Measurements from ENCODE around the gene SH3RF3. TPM values are rescaled to one million over a fixed set of nuclear protein-coding genes. Genes with fewer than 3 reads are reported as not detected.

SH3RF3 gene
- total RNA-seq, 1 donor from 2014 or later = 7.5 TPM

GRCh38 chr2:109138449-109138848 lies 9.4 kb downstream of the SH3RF3 start:
- DNase-seq (ENCODE audit: low spot score) = no peak

DNA sequence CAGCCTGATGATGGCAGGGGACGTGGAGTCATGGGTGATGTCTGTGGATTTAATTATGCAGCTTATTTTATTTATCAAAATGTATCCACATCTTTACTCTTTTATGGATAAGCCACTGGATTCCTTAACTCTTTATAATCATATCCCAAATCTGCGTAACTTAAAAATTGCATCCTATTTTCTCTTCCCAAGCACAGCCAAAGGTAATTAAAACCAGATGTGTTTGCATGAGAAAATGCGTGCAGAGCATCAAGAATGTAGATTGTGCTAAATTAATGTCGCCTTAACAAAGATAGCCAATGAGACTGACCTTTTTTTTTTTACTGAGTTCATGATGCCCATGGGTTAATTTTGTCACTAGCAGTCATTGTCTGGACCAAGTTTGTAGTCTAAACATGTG lies 10.0 kb downstream of the SH3RF3 start:
- no peak for DNase-seq (ENCODE audit: low spot score)

GRCh38 chr2:109139865-109140396 lies 10.9 kb downstream of the SH3RF3 start:
- DNase-seq (ENCODE audit: low spot score) = no peak

DNA sequence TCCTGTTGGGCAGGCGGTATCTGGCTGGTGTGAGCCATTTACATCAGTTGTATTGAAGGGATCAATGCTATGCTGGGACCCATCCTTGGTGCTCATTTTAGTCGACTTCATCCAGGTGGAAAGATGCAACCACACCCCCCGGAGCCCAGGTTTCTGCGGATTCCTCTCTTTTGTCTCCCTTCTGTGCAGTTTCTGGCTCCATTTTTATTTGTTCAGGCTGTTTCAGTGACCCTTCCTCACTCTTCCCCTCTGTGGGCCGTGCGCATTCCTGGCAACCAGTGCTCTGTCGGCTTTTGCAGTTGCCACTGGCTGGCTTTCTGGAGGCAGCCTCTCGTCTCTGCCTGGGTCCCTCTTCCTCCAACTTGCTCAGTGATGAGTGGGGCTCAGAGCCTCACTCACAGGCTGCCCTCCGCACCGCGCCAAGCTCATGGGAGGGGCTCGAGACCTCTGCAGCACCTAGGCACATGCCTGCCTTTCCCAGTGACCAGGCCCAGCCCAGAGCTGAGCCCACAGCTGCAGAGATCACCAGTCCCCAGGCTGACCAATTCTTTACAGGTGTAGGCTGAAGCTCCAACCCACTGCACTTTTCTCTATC lies 12.1 kb downstream of the SH3RF3 start:
- no peak for DNase-seq (ENCODE audit: low spot score)

DNA sequence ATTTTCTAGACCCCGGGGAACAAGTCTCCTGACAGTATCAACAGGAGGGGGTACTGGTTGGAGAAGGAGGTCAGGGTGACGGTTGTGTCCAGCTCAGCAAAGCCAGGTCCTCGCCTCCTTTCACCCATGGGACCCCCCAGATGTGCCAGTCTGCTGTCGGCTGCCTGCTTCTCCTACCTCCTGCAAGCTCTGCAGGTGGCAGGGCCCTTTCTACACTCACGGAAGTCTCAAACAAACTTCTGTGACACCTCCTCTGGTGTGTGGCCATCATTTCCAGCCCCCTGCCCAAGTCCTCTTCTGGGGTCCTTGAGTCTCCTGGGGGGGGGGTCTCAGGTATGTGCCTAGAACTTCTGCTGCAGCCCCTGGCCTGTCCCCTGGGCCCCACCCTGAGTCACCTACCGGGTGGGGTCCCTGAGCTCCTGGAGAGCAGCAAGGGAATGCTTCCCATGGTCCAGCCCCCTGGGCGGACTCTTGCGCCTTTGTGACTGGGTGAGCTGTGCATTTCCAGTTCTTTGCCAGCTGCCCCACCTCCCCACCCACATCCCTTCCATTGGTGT lies 12.8 kb downstream of the SH3RF3 start:
- no peak for DNase-seq (ENCODE audit: low spot score)

DNA sequence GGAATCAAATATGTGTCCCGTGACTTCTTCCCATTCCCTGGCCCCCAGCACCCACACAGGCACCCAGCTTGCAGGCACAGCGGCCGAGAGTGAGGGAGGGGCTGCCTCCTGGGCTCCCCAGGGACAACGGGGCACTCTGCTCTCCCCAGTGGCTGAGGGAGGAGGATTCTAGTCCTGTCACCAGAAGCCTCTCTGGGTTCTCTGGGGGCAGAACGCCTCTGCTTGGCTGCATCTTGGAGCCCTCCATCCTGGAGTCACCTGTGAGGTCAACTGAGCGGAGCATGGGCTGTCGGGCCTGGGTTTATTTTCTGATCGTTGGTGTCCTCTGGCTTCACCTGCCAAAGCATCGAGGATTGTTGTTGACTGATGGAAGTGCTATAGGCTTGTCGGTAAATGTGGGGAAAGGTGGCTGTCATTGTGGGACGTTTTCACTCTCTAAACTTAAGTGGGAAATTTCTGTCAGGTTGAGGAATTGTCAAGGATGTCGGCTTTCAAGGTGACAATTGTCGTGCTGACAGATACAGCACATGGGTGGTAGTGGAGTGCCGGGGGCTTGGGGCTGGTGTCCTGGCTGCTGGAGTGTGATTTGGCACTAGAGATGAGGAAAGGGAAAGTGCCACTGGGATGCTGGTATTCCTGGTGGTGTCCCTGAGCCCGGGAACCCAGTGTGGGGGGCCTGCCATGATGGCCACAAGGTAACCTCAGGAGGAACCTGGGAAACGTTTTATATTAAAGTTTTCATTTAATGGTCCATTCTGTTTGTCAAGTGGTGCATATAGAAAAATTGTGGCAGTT lies 13.6 kb downstream of the SH3RF3 start:
- DNase-seq (ENCODE audit: low spot score) = no peak

- no peak for DNase-seq (ENCODE audit: low spot score)
Measured at GRCh38 chr2:109143214-109144187, 14.5 kb downstream of the SH3RF3 start.

DNA sequence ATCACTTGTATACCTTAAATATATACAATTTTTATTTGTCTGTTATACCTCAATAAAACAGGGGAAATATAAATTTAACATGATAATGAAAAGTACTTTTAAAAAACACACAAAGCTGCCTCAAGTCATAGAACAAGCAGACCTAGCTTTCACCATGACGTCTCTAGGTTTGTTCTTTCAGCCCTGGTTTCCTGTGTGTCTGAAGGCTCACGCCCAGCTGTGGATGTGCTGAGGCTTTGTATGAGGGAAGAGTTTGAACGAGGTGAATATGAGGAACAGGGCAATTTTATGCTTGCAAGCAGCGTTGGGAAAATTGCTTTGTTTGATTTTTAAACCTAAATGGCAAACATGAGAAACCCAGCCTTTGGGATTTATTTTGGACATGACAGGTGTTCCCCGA lies 15.3 kb downstream of the SH3RF3 start:
- DNase-seq (ENCODE audit: low spot score) = no peak

DNA sequence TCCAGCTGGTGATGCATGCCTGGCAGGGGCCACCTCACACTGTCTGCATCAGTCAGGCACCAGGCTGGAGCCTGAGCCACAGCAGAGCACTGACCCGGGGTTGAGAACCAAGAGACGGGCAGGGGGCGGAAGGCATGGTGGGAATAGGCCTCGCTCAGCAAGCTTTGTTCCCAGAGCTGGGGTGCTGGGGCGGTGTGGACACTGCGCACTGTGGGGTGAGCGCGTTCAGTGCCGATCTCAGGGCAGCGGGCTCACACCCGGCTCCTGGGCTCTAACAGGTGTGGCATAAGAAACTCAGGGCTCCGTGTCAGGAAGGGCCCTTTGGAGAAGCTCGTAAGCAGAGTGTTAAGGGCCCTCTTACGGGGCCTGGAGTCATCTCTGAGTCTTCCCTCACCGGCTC lies 15.7 kb downstream of the SH3RF3 start:
- no peak for DNase-seq (ENCODE audit: low spot score)

- no peak for DNase-seq (ENCODE audit: low spot score)
Measured at GRCh38 chr2:109145286-109145685, 16.3 kb downstream of the SH3RF3 start.

DNA sequence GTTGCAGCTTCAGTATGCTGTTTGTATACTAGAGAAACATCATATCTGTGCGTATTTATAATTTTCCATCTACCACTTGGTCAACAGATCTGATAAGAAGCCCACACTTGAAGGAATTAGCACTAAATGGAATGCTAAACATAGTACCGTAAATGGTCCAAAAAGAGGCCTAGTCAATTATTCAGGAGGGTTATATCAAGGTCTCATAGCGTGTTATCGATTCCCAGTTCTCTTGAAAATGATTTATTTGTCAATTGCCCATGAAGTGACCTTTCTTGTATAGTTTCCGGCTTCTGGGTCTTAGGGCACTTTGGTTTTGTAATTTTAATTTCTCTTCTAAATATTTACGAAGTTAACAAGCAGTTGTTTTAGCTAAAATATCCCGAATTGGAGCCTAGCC lies 18.4 kb downstream of the SH3RF3 start:
- DNase-seq (ENCODE audit: low spot score) = no peak

DNA sequence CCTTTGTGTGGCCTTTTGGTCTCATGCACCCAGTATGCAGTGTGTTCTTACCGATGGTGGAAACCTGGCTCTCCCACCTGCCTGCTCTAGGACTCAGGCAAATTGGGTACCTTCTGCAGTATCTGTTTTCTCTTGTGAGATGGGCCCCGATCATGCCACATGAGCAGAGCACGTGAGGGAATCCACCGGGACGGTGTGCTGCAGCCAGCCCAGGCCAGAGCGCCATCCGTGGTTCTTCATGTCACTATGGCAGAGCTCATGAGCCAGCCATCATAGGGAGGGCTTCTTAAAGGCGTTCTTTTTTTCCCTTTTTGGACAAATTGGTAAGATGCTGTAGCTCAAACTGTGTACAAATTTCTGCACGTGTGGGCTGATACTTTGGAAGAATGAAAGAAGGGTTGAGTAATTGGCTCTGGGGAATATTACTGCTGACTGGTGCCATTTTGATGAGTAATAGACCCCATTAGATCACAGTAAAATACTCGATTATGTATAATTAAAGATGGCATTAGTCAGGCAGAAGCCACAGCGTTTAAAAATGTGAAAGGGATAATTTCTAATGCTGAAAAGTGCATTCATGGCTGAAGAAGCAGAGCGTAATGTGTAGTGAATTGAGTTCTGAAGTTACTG lies 19.2 kb downstream of the SH3RF3 start:
- DNase-seq (ENCODE audit: low spot score) = no peak

- no peak for DNase-seq (ENCODE audit: low spot score)
Measured at GRCh38 chr2:109148991-109149645, 20.1 kb downstream of the SH3RF3 start.

DNA sequence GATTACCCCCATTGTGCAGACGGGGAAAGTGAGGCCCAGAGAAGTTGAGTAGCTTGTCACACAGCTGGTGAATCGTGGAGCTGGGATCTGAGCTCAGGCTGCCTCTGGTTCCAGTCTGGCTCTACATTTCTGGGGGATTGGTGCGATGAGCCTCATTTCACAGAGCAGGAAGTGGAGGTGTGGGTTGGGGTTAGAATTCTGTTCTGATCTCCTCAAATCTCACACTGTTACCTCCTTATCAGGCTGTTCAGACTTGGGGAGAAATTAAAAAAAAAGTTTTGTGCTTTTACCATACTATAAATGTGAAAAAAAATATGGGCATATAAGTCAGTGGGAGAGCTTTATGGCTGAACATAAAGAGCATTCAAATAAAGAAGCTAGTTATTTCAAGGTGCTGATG lies 21.6 kb downstream of the SH3RF3 start:
- no peak for DNase-seq (ENCODE audit: low spot score)

GRCh38 chr2:109151519-109151918 lies 22.5 kb downstream of the SH3RF3 start:
- DNase-seq (ENCODE audit: low spot score) = no peak

DNA sequence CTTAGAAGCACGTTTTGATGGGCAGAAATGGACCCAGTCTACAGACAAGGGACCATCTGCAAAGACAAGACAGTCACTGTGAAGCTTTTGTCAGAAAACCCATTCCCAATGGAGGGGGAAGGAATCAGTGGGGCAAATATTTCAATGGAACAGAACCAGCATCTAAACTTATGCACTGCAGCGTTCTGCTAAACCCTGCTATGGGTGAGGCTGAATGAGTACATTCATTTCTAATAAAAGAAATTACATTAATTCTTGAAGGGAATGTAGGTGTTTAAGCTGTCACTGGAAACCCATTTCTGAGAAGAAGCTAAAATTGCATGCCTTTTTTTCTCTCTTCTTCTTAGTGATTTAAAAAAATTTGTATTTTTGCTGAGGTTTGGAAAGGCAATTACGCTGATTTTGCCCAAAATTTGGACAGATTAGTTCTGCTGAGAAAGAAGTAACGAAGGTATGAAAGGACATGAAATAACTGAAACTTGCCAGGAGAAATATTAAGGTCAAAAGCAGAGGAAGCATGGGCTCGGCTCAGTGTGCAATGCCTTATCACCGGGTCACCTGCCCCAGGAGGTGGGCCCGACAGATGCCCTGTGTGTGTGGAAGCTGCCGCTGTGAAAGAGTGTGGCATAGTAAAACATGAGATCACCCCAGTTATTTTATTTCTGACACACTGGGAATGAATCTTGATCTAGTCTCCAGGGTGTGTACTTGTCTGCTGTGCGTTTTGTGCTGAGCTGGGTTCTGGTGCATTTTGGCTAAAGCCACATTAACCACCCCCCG lies 24.2 kb downstream of the SH3RF3 start:
- no peak for DNase-seq (ENCODE audit: low spot score)

- no peak for DNase-seq (ENCODE audit: low spot score)
Measured at GRCh38 chr2:109153807-109154206, 24.8 kb downstream of the SH3RF3 start.

DNA sequence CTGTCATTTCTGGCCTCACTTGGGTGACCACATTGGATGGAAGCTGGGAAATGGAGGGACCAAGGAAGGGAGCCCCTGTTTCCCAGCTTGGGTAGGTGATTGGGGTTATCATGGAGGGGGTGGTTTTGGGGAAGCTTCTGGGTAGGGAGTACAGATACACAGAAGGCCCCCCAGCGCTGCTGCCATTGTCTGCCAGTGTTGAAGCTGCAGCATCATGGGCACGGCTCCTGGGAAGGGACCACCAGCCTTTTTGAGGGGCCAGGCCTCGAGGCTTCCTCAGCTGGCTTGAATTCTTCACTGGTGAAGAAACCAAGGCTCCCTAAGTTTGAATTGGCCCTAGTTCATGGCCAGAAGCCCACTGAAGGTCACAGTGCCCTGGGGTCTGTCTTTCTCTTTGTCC lies 25.2 kb downstream of the SH3RF3 start:
- DNase-seq (ENCODE audit: low spot score) = no peak

- DNase-seq (ENCODE audit: low spot score) = peak; percentile 40
Measured at GRCh38 chr2:109155553-109156451, 26.8 kb downstream of the SH3RF3 start.

All from umbilical cord (tissue), 2 donors.